ENCODE data around the gene CDYL.

- TF ChIP-seq CTCF (IDR thresholded peaks at IDR 0.05) (no peak), POLR2A (IDR thresholded peaks at IDR 0.05) (no peak)
Observed at GRCh38 chr6:4941782-4942672, 165.8 kb downstream of the CDYL start.

Data from lower leg skin (tissue), 3 donors.